ENCODE data around the gene RALGAPA2. TPM values are rescaled to one million over a fixed set of nuclear protein-coding genes. Genes with fewer than 3 reads are reported as not detected.

RALGAPA2 gene
- total RNA-seq, 1 donor from 2014 or later, result 18.0 TPM

DNA sequence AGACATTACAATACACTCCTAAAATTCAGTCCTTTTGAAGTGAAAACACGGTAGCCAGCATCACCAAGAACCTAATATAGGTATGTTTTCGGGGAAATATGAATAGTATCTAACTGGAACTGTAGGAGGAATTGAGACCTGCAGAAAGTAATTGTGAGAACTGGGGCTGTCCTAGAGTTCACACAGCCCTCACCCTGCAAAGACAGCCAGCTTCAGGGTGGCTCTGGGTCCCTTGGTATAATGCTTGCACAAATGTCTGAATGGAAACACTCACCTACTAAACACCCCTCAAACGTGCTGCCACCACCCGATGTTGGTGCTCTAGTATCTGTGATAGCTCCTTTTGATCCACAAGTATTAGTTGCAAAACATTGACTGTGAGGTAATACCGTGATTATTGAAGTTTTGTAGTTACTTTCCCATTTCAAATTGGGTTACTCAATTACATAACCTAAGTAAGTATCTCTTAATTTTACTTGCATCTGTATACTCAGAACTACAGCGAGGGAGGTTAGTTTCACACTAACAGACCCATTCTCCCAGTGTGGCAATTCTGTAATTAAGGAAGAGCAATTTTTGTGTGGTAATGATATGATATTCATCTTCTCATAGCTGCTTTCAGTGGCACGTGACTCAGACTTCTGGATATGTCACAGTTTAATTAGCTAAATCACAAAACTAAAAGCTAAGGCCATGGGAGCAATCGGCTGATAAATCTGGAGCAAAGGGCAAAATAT is 215.0 kb downstream of the RALGAPA2 start:
- peak overlapping the region; percentile 90 for H3K27ac Mint-ChIP-seq
- peak overlapping the region; percentile 32 for H3K4me3 Mint-ChIP-seq
- no peak for DNase-seq (ENCODE audit: low spot score)
- no peaks in the 10 kb centered on the region for H3K9me3 Mint-ChIP-seq
- peaks cover 35% of the 10 kb centered on the region for H3K36me3 Mint-ChIP-seq (ENCODE audit: low read depth)
- intact Hi-C loops (cut with micrococcal nuclease), result loop anchor here (1.0 to 10.0 kb wide), 5 partner anchors 8 to 483 kb away; partner anchors contain the start of genes CFAP61, CRNKL1 and NAA20
- peaks cover 56% of the 10 kb centered on the region for H3K4me1 Mint-ChIP-seq (ENCODE audit: low read depth)
- H3K27me3 Mint-ChIP-seq (ENCODE audit: insufficient read depth), result no peaks in the 10 kb centered on the region

DNA sequence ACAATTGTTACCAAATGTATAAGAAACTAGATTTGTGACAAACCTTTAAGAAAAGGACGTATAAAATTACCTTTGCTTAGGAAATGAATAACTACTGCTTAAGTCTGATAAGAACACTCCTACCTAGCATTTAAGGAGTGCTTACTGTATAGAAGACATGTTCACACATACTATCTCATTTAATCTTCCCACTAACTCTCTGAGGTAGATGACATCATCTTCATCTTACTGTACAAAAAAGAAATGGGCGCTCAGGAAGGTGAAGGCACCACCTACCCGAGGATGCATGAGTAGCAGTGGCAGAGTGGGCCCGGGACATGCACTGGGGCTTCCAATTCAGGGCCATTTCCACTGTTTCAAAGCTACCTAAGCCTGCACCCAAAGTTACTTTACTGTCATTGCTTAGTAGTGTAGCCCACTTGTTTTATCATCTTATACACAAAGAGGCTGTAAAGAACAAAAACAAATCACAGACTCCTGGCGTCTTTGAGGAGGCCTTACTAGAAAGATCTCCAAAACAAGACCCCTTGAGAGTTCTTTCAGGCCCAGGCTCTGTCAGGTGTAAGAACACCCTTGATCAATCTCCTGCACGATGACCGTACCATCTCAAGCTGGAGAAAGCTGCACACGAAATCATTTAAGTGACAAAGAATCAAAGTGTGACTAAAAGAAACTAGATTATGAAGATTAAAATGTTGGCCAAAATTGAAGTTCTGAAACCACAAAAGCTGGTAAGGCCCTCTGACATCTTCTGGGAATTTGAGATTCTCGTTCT is 216.5 kb downstream of the RALGAPA2 start:
- H3K27me3 Mint-ChIP-seq (ENCODE audit: insufficient read depth), result no peaks in the 10 kb centered on the region
- peak overlapping the region; percentile 15 for H3K4me3 Mint-ChIP-seq
- H3K9me3 Mint-ChIP-seq, result no peaks in the 10 kb centered on the region
- no peak for DNase-seq (ENCODE audit: low spot score)
- H3K4me1 Mint-ChIP-seq (ENCODE audit: low read depth), result peaks cover 63% of the 10 kb centered on the region
- peak overlapping the region; percentile 90 for H3K27ac Mint-ChIP-seq
- H3K36me3 Mint-ChIP-seq (ENCODE audit: low read depth), result peaks cover 36% of the 10 kb centered on the region
- intact Hi-C loops (cut with micrococcal nuclease), result loop anchor here (2.0 to 10.0 kb wide), 3 partner anchors 15 to 481 kb away; partner anchors contain the start of genes CFAP61, CRNKL1 and NAA20

DNA sequence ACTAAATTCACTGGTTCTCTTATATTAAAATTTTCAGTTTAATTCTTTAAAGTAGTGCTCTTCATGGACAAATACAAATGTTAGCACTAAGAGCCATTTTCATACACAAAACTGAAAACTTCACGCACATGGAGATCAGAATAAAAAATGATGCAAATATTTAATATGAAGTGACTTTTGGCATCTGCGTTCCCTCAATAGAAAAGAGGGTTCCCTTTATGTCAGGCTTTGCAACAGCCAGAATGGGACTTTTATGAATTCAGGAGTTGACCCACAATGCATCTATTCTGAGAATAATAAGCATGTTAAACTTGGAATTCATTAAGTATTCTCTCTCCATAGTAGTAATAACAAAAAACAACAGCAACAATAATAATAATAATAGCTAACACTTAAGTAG is 218.7 kb downstream of the RALGAPA2 start:
- peaks cover 78% of the 10 kb centered on the region for H3K4me1 Mint-ChIP-seq (ENCODE audit: low read depth)
- H3K4me3 Mint-ChIP-seq, result no peak overlapping the region
- H3K27ac Mint-ChIP-seq, result no peak overlapping the region
- no peaks in the 10 kb centered on the region for H3K9me3 Mint-ChIP-seq
- H3K36me3 Mint-ChIP-seq (ENCODE audit: low read depth), result peaks cover 37% of the 10 kb centered on the region
- intact Hi-C loops (cut with micrococcal nuclease), result loop anchor here (5.0 to 10.0 kb wide), 3 partner anchors 219 to 479 kb away; partner anchors contain the start of genes CFAP61, CRNKL1, NAA20 and RALGAPA2
- no peak for DNase-seq (ENCODE audit: low spot score)
- no peaks in the 10 kb centered on the region for H3K27me3 Mint-ChIP-seq (ENCODE audit: insufficient read depth)

DNA sequence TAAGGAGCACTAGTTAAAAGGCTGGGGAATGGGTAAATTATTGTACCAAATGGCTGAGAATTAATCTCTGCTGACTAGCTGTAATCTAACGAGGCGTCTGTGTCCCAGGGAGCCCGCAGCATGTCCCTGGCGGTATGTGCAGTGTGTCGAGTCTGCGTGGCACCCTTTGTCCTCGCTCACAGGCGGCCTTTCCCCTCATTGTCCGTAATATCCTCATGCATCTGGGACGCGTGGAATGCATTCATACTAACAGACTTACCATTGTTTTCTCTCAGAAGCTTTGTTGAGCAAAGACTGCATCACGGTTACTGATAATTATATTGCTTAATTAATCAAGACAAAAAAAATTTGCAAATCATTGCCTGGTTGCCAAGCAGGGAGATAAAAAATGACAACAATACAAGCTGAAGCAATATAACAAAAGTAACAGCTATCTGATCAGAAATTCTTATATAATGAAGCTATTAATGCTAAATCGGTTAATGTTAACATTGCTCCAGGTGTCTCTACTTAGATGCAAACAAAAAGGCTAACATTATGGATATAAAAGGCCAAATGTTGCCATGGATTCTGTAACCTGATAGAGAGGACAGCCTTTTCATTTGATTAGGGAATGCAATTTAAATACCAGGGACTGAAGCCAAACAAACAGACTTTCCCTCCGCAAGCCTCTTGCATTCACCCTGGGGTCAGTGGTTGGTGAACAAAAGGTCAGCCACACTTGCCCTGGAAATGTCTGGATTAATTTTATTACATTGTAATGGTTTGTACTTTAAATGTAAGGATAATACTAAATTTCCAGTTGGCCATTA is 219.7 kb downstream of the RALGAPA2 start:
- Mint-ChIP-seq H3K4me1 (ENCODE audit: low read depth) (peaks cover 79% of the 10 kb centered on the region), H3K27me3 (ENCODE audit: insufficient read depth) (no peaks in the 10 kb centered on the region), H3K4me3 (no peak overlapping the region), H3K36me3 (ENCODE audit: low read depth) (peaks cover 33% of the 10 kb centered on the region), H3K27ac (peak overlapping the region; percentile 98), H3K9me3 (no peaks in the 10 kb centered on the region)
- DNase-seq (ENCODE audit: low spot score), result no peak
- intact Hi-C loops (cut with micrococcal nuclease), result loop anchor here (5.0 to 10.0 kb wide), 3 partner anchors 220 to 478 kb away; partner anchors contain the start of genes CFAP61, CRNKL1, NAA20 and RALGAPA2

DNA sequence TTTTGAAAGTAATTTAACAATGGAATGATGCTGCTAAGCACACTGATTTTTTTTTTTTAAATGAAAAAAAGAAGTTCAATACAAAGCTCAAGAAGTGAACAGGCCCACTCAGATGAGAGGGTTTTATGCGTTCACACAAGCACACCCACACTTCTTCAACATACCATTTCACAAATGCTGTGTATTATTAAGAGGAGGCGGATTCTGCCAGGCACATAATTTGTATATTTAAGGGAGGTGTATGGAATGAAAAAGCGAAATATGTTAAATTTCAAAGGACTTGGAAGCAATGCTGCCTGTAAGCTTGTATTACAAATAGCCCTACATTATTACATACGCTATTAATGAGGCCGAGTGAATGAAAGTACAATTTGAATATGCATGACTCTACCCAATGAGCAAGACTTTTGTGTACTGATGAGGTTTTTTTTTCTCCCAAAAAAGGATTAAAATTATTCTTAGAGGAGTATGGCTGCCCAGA is 220.6 kb downstream of the RALGAPA2 start:
- Mint-ChIP-seq H3K36me3 (ENCODE audit: low read depth) (peaks cover 35% of the 10 kb centered on the region), H3K9me3 (peaks cover 2% of the 10 kb centered on the region), H3K27ac (peak overlapping the region; percentile 98), H3K4me1 (ENCODE audit: low read depth) (peaks cover 77% of the 10 kb centered on the region), H3K4me3 (peak overlapping the region; percentile 83), H3K27me3 (ENCODE audit: insufficient read depth) (no peaks in the 10 kb centered on the region)
- no peak for DNase-seq (ENCODE audit: low spot score)
- intact Hi-C loops (cut with micrococcal nuclease), result loop anchor here (1.0 to 10.0 kb wide), 14 partner anchors 9 to 1057 kb away; partner anchors contain the start of genes CFAP61, CRNKL1, NAA20 and RALGAPA2

DNA sequence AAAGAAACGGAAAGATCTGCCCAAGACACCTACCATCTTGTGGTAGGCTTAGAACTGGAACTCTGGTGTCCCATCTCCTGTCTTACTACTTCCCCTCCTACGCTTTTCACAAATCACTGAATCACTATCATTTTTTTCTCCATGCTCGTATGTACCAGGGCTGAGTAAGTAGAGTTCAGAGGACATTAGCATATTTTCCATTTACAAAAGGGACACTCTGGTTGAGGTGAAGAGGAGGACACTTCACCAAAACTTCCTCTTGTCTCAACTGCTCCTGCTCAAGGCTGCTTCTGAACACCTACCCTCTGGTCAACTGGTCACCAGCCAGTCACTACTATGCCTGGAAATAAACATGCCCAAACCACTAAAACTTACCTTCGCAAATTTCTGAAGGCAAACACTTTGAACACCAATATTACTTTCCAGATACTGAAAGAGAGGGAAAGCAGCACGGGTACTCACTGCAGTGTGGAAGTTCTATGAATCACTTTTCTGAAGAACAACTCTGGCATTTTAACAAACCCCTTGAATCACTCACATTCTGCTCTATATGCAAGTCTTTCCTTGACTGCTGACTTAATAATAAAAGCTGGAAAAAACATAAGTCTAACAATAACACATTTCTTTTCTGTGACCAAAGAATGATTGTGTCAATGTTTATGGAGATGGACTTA is 221.2 kb downstream of the RALGAPA2 start:
- H3K9me3 Mint-ChIP-seq, result peaks cover 5% of the 10 kb centered on the region
- peaks cover 76% of the 10 kb centered on the region for H3K4me1 Mint-ChIP-seq (ENCODE audit: low read depth)
- H3K4me3 Mint-ChIP-seq, result peak overlapping the region; percentile 83
- H3K36me3 Mint-ChIP-seq (ENCODE audit: low read depth), result peaks cover 41% of the 10 kb centered on the region
- H3K27me3 Mint-ChIP-seq (ENCODE audit: insufficient read depth), result no peaks in the 10 kb centered on the region
- peak overlapping the region; percentile 98 for H3K27ac Mint-ChIP-seq
- intact Hi-C loops (cut with micrococcal nuclease), result loop anchor here (1.0 to 10.0 kb wide), 14 partner anchors 10 to 1058 kb away; partner anchors contain the start of genes CFAP61, CRNKL1, NAA20 and RALGAPA2
- DNase-seq (ENCODE audit: low spot score), result no peak

DNA sequence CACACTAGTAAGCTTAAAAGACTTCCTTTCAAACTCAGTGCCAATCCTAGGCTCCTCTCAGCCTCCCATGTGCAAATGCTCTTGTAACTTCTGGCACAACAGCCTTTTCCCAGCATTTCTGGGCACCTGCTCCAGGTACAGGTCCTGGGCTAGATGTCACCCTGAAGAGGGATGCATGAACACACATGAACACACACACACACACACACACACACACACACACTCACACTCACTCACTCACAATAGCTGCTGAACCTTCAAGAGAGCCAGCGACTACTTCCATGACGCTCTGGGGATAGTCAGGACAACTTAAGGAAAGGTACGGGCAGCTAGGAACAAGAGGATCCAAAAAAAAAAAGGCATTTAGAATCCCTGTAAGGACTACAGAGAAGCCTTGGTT is 221.8 kb downstream of the RALGAPA2 start:
- no peak for DNase-seq (ENCODE audit: low spot score)
- peak overlapping the region; percentile 83 for H3K4me3 Mint-ChIP-seq
- intact Hi-C loops (cut with micrococcal nuclease), result loop anchor here (1.0 to 10.0 kb wide), 14 partner anchors 10 to 1058 kb away; partner anchors contain the start of genes CFAP61, CRNKL1, NAA20 and RALGAPA2
- H3K4me1 Mint-ChIP-seq (ENCODE audit: low read depth), result peaks cover 70% of the 10 kb centered on the region
- H3K27me3 Mint-ChIP-seq (ENCODE audit: insufficient read depth), result no peaks in the 10 kb centered on the region
- peak overlapping the region; percentile 98 for H3K27ac Mint-ChIP-seq
- H3K9me3 Mint-ChIP-seq, result peaks cover 5% of the 10 kb centered on the region
- peaks cover 41% of the 10 kb centered on the region for H3K36me3 Mint-ChIP-seq (ENCODE audit: low read depth)

DNA sequence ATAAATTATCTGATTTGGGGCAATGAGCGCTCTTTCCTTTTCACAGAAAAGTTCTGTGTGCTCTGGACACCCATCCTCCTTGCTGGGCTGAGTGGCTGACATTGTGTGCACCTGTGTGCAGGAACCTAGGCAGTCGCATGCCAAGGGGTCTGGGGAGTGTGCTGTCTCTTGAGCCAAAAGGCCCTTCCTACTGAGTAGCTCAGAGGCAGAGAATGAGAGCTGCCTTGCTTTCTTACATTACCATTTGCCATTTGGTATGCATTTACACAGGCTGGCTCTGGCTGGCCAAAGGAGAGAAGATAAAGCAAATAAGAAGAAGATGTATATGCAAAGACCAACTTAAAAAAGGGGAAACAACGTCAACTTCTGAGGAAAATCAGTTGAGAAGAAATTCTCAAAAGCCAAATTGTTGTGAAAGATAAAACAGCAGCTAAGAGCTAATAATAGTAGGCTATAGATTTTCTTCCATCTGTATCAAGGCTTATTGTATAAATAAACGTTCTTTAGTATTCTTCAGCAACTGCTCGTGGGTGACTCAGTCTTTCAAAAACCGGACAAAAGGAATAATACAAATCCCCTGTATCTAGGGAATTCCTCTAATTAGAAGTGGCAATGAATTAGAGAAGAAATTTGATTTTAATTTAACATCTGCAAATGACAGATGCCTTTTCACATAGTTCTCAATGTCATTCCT is 222.6 kb downstream of the RALGAPA2 start:
- peaks cover 63% of the 10 kb centered on the region for H3K4me1 Mint-ChIP-seq (ENCODE audit: low read depth)
- H3K27ac Mint-ChIP-seq, result peak overlapping the region; percentile 85
- no peaks in the 10 kb centered on the region for H3K27me3 Mint-ChIP-seq (ENCODE audit: insufficient read depth)
- peaks cover 44% of the 10 kb centered on the region for H3K36me3 Mint-ChIP-seq (ENCODE audit: low read depth)
- no peak for DNase-seq (ENCODE audit: low spot score)
- peak overlapping the region; percentile 63 for H3K4me3 Mint-ChIP-seq
- intact Hi-C loops (cut with micrococcal nuclease), result loop anchor here (2.0 to 10.0 kb wide), 6 partner anchors 57 to 1059 kb away; partner anchors contain the start of genes CFAP61, CRNKL1, NAA20 and RALGAPA2
- H3K9me3 Mint-ChIP-seq, result peaks cover 5% of the 10 kb centered on the region

DNA sequence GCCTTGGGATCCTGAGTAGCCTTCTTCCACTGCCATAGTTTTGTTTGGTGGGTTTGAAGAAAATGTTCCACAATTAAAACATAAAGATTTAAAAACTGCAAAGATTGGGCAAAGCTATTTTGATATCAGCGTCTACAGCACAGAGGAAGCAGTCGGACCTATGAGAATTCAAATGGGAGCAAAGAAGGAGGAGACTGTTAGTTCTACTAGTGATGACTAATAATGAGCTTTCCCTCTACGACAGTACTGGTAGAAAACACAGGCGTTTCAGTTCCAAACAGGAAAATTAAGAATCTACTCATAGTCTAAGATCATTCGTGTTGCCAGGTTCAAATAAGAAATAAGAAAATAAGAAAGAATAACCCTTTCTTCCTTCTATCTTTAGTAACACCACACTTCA is 223.4 kb downstream of the RALGAPA2 start:
- Mint-ChIP-seq H3K27ac (peak overlapping the region; percentile 85), H3K9me3 (peaks cover 5% of the 10 kb centered on the region), H3K4me3 (peak overlapping the region; percentile 60), H3K27me3 (ENCODE audit: insufficient read depth) (no peaks in the 10 kb centered on the region), H3K36me3 (ENCODE audit: low read depth) (peaks cover 42% of the 10 kb centered on the region), H3K4me1 (ENCODE audit: low read depth) (peaks cover 63% of the 10 kb centered on the region)
- intact Hi-C loops (cut with micrococcal nuclease), result no loop called here
- no peak for DNase-seq (ENCODE audit: low spot score)

DNA sequence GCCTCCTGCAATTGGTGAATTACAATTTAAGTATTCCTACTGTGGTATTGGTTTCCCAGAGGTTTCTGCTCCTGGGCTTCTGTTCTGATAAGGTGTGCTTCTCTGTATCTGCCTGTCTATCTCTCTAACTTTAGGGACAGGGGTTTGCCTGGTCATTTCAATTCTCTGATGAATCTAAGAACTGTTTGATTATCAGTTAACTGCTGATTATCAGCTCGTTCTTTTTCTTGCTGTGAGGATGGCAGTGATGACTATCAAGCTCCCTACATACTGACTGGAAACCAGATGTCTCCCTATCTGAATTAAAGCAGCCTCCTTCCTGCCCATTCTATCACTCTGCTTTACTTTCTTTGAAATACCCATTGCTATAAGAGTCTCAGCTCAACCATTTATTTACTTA is 224.1 kb downstream of the RALGAPA2 start:
- intact Hi-C loops (cut with micrococcal nuclease), result loop anchor here (1.0 kb wide), 1 partner anchor 9 kb away; no protein-coding TSS in a partner anchor
- Mint-ChIP-seq H3K4me3 (peak overlapping the region; percentile 60), H3K27me3 (ENCODE audit: insufficient read depth) (no peaks in the 10 kb centered on the region), H3K9me3 (peaks cover 5% of the 10 kb centered on the region), H3K4me1 (ENCODE audit: low read depth) (peaks cover 69% of the 10 kb centered on the region), H3K27ac (peak overlapping the region; percentile 85), H3K36me3 (ENCODE audit: low read depth) (peaks cover 41% of the 10 kb centered on the region)
- DNase-seq (ENCODE audit: low spot score), result no peak

DNA sequence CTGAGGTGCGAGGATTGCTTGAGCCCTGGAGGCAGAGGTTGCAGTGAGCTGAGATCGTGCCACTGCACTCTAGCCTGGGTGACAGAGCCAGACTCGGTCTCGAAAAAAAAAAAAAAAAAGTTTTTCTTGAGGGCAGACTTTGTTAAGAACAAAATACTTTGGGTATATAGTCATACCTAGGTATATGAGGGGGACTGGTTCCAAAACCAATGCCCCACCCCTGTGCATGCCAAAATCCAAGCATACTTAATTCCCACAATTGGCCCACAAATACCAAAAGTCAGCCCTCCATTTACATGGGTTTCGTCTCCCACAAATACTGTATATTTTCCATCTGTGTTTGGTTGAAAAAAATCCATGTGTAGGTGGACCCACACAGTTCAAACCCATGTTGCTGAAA is 224.6 kb downstream of the RALGAPA2 start:
- Mint-ChIP-seq H3K27ac (peak overlapping the region; percentile 85), H3K9me3 (peaks cover 5% of the 10 kb centered on the region), H3K27me3 (ENCODE audit: insufficient read depth) (no peaks in the 10 kb centered on the region), H3K4me1 (ENCODE audit: low read depth) (peaks cover 74% of the 10 kb centered on the region), H3K4me3 (peak overlapping the region; percentile 60), H3K36me3 (ENCODE audit: low read depth) (peaks cover 45% of the 10 kb centered on the region)
- intact Hi-C loops (cut with micrococcal nuclease), result loop anchor here (1.0 kb wide), 1 partner anchor 9 kb away; no protein-coding TSS in a partner anchor
- no peak for DNase-seq (ENCODE audit: low spot score)
